Type B pancreatic cell (in vitro differentiated cells): ENCODE measurements around the gene DBNDD2. TPM values are rescaled to one million over a fixed set of nuclear protein-coding genes. Genes with fewer than 3 reads are reported as not detected.

Source experiments
- DNase-seq: peaks from one replicate; pipeline ENCODE4 v3.0.0; 2021; ENCODE audit warnings: mixed read lengths; ENCODE audit not compliant: unreplicated experiment; ENCODE audit errors: extremely low spot score
- H3K27ac Mint-ChIP-seq: 2 replicates; pipeline ENCODE4 v1.8.0; 2021; ENCODE audit warnings: mild to moderate bottlenecking, mixed read lengths
- H3K27me3 Mint-ChIP-seq: 2 replicates; pipeline ENCODE4 v1.8.0; 2021; ENCODE audit warnings: mixed read lengths
- H3K36me3 Mint-ChIP-seq: 2 replicates; pipeline ENCODE4 v1.8.0; 2021; ENCODE audit warnings: mixed read lengths
- H3K4me1 Mint-ChIP-seq: one replicate; pipeline ENCODE4 v1.8.0; 2021; ENCODE audit warnings: mixed read lengths; ENCODE audit not compliant: unreplicated experiment
- H3K4me3 Mint-ChIP-seq: 2 replicates; pipeline ENCODE4 v1.8.0; 2021; ENCODE audit warnings: mild to moderate bottlenecking, mixed read lengths
- H3K9me3 Mint-ChIP-seq: 2 replicates; pipeline ENCODE4 v1.8.0; 2021; ENCODE audit warnings: mixed read lengths
- total RNA-seq: library from RNA; stranded (reverse); gene quantifications from 2 replicates; pipeline ENCODE4 v1.2.1, GENCODE V29; 2021; ENCODE audit warnings: low replicate concordance
- TF ChIP-seq, protein P1 (sequence below): fragments of 200-600 bp; sonication (generic); conservative IDR thresholded peaks from 2 replicates; pipeline ENCODE4 v1.5.0; 2021; ENCODE audit warnings: antibody characterized with exemption, mild to moderate bottlenecking

The DBNDD2 gene
- total RNA-seq, 1 donor from 2014 or later: 12.8 TPM

- H3K4me3 Mint-ChIP-seq: peak overlapping the region; percentile 87
- no peak for DNase-seq
- no peaks in the 10 kb centered on the region for H3K27me3 Mint-ChIP-seq
- H3K9me3 Mint-ChIP-seq: no peaks in the 10 kb centered on the region
- TF ChIP-seq, protein P1, sequence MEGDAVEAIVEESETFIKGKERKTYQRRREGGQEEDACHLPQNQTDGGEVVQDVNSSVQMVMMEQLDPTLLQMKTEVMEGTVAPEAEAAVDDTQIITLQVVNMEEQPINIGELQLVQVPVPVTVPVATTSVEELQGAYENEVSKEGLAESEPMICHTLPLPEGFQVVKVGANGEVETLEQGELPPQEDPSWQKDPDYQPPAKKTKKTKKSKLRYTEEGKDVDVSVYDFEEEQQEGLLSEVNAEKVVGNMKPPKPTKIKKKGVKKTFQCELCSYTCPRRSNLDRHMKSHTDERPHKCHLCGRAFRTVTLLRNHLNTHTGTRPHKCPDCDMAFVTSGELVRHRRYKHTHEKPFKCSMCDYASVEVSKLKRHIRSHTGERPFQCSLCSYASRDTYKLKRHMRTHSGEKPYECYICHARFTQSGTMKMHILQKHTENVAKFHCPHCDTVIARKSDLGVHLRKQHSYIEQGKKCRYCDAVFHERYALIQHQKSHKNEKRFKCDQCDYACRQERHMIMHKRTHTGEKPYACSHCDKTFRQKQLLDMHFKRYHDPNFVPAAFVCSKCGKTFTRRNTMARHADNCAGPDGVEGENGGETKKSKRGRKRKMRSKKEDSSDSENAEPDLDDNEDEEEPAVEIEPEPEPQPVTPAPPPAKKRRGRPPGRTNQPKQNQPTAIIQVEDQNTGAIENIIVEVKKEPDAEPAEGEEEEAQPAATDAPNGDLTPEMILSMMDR: peak; percentile 12
- H3K4me1 Mint-ChIP-seq: no peaks in the 10 kb centered on the region
- peaks cover 4% of the 10 kb centered on the region for H3K36me3 Mint-ChIP-seq
- peak overlapping the region; percentile 11 for H3K27ac Mint-ChIP-seq
These were observed 34.0 kb upstream of the DBNDD2 start for GRCh38 chr20:45374101-45374467.

GRCh38 chr20:45374966-45375365 lies 33.1 kb upstream of the DBNDD2 start:
- DNase-seq: no peak
- Mint-ChIP-seq H3K9me3 (no peaks in the 10 kb centered on the region), H3K36me3 (peaks cover 4% of the 10 kb centered on the region)

GRCh38 chr20:45377269-45377668 lies 30.8 kb upstream of the DBNDD2 start:
- Mint-ChIP-seq H3K9me3 (no peaks in the 10 kb centered on the region), H3K27me3 (no peaks in the 10 kb centered on the region), H3K36me3 (no peaks in the 10 kb centered on the region), H3K4me3 (no peak overlapping the region), H3K27ac (no peak overlapping the region), H3K4me1 (no peaks in the 10 kb centered on the region)
- no peak for DNase-seq
- TF ChIP-seq, protein P1: no peak

More at GRCh38 chr20:45374966-45375365, 33.1 kb upstream of the DBNDD2 start:
- Mint-ChIP-seq H3K27me3 (no peaks in the 10 kb centered on the region), H3K4me1 (no peaks in the 10 kb centered on the region), H3K4me3 (no peak overlapping the region), H3K27ac (no peak overlapping the region)
- TF ChIP-seq, protein P1: no peak

- Mint-ChIP-seq H3K27me3 (no peaks in the 10 kb centered on the region), H3K27ac (no peak within 1 kb of the TSS), H3K4me1 (no peaks in the 10 kb centered on the region), H3K36me3 (no peaks in the 10 kb centered on the region), H3K9me3 (no peaks in the 10 kb centered on the region), H3K4me3 (no peak within 1 kb of the TSS)
- TF ChIP-seq, protein P1: no peak
- no peak for DNase-seq
These were observed 29.9 kb upstream of the DBNDD2 start, which contains the start of gene TP53TG5 for GRCh38 chr20:45378191-45378590. Gene TP53TG5 (minus strand): TSS chr20:45378325. CDS start chr20:45378236, 89 bp downstream.

DNA sequence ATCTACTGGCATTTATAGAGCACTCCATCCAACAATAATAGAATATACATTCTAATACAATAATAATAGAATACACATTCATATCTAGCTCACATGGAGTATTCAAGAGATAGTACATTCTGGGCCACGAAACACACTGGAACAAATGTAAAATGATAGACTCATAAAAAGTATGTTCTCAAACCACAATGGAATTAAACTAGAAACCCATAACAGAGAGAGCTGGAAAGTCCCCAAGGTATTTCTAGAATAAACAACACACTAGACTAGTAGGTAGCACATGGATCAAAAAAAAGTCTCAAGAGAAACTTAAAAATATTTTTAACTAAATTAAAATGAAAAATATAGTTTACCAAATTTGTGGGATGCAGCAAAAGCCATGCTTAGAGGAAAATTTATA lies 20.8 kb upstream of the DBNDD2 start:
- H3K9me3 Mint-ChIP-seq: no peaks in the 10 kb centered on the region
- TF ChIP-seq, protein P1: no peak
- no peak overlapping the region for H3K27ac Mint-ChIP-seq
- H3K36me3 Mint-ChIP-seq: peaks cover 3% of the 10 kb centered on the region
- H3K4me3 Mint-ChIP-seq: no peak overlapping the region
- H3K4me1 Mint-ChIP-seq: no peaks in the 10 kb centered on the region
- no peaks in the 10 kb centered on the region for H3K27me3 Mint-ChIP-seq
- no peak for DNase-seq

DNA sequence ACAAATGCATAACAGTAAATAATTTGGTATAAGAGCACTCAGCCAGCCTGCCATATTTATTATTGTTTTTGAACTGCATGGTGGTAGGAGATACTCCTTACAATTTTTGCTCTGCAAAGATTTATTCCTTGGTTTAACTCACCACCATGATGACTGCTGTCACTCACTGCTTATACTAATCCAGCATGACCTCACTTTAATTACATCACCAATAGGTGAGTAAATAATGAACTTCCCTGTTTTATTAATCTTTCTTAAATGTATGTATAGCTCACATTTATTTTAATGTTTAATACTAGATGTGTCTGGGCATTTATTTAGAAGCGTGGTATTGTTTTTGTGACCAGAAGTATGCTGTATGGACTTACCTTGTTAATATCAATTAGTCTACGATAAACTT lies 17.2 kb upstream of the DBNDD2 start:
- TF ChIP-seq, protein P1: no peak
- no peak for DNase-seq
- no peak overlapping the region for H3K27ac Mint-ChIP-seq

More for the DNA sequence above, 17.2 kb upstream of the DBNDD2 start:
- Mint-ChIP-seq H3K9me3 (no peaks in the 10 kb centered on the region), H3K36me3 (peaks cover 3% of the 10 kb centered on the region), H3K4me3 (no peak overlapping the region), H3K27me3 (no peaks in the 10 kb centered on the region), H3K4me1 (no peaks in the 10 kb centered on the region)
